Coronary artery (tissue), 2 donors: Measurements from ENCODE around the gene FGD2.
"Not testable (repeated sequence)": the region's sequence is repeated elsewhere in the genome, so short reads cannot be mapped to it uniquely, and the experiment has no call there.

Experiments
- DNase-seq: peaks from one replicate; pipeline ENCODE4 v3.0.0-alpha.2; 2017; ENCODE audit warnings: low spot score
- H3K27ac ChIP-seq, 2 donors: fragments of 200-600 bp; sonication (generic); one replicate each; pipeline ENCODE4 v1.5.1; 2016 to 2019
- H3K4me3 ChIP-seq: fragments of 200-600 bp; sonication (generic); 2 replicates; pipeline ENCODE4 v1.5.1; 2016; ENCODE audit warnings: mild to moderate bottlenecking, moderate library complexity
- CTCF ChIP-seq: fragments of 200-600 bp; sonication (generic); IDR thresholded peaks from one replicate; pipeline ENCODE4 v1.5.1; 2019; ENCODE audit warnings: antibody characterized with exemption

Gene FGD2

GRCh38 chr6:36984581-36985416, 20.7 kb upstream of the FGD2 start:
- peak overlapping the region; percentile 92 to 99 for H3K27ac ChIP-seq
- H3K4me3 ChIP-seq = peak overlapping the region; percentile 100
- no peak for TF ChIP-seq CTCF
- DNase-seq = no peak

GRCh38 chr6:36985417-36985807, 20.0 kb upstream of the FGD2 start:
- Histone ChIP-seq H3K4me3 (peak overlapping the region; percentile 100), H3K27ac (peak overlapping the region; percentile 92 to 99)
- TF ChIP-seq CTCF = no peak
- no peak for DNase-seq

- TF ChIP-seq CTCF = no peak
- DNase-seq = peak; percentile 94
- Histone ChIP-seq H3K4me3 (peak within 1 kb of the TSS; percentile 100), H3K27ac (peak within 1 kb of the TSS; percentile 92 to 99)
These were observed 19.4 kb upstream of the FGD2 start, which contains the start of gene MTCH1 for GRCh38 chr6:36985808-36986703. Gene MTCH1, minus strand, starts transcription at chr6:36986196. Its CDS starts 23 bp downstream, at chr6:36986173.

GRCh38 chr6:36986704-36987047, 18.8 kb upstream of the FGD2 start:
- DNase-seq = no peak
- H3K27ac ChIP-seq = peak overlapping the region; percentile 92 to 99
- no peak for TF ChIP-seq CTCF

GRCh38 chr6:36989264-36989663, 16.2 kb upstream of the FGD2 start:
- TF ChIP-seq CTCF = no peak
- H3K27ac ChIP-seq = no peak overlapping the region
- H3K4me3 ChIP-seq = no peak overlapping the region
- DNase-seq = no peak

More at GRCh38 chr6:36986704-36987047, 18.8 kb upstream of the FGD2 start:
- H3K4me3 ChIP-seq = peak overlapping the region; percentile 100

GRCh38 chr6:36990401-36990800, 15.1 kb upstream of the FGD2 start:
- not testable (repeated sequence) for H3K4me3 ChIP-seq, H3K27ac ChIP-seq, DNase-seq
